SKM-1 treated with dmso at 0.1 percent for 144 hours (cell line): ENCODE data around the gene TAAR1.
"Not testable (repeated sequence)": the region's sequence is repeated elsewhere in the genome, so short reads cannot be mapped to it uniquely, and the experiment has no call there.

ENCODE experiments used
- DNase-seq: peaks from one replicate; lab custom pipeline; 2025; ENCODE audit not compliant: unreplicated experiment; lab: John Stamatoyannopoulos, UW

Gene TAAR1

GRCh38 chr6:132659082-132659481 lies at the start of gene TAAR1:
TSS of gene TAAR1 (minus strand) at chr6:132659182. CDS start at chr6:132646003, 13,179 bp downstream.
- no peak for DNase-seq

DNA sequence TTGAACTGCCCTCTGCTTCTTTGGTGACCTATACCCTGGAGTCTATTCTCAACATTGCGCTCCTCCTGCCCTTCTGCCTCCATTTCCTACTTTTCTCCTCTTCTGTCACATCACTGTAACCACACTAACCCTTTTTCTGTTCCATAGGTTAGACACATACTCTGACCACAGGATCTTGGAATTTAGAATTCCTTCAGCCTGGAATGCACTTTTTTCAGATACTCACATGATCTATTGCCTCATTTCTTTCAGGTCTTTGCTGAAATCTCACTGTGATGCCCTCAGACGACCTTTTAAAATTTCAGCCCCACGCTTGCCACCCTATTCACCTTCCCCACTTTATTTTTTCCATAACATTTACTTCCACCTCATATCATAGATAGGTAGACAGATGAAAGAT lies 49.8 kb upstream of the TAAR1 start:
- DNase-seq: no peak

- DNase-seq: no peak
Observed at GRCh38 chr6:132708002-132708401, 49.0 kb upstream of the TAAR1 start.

DNA sequence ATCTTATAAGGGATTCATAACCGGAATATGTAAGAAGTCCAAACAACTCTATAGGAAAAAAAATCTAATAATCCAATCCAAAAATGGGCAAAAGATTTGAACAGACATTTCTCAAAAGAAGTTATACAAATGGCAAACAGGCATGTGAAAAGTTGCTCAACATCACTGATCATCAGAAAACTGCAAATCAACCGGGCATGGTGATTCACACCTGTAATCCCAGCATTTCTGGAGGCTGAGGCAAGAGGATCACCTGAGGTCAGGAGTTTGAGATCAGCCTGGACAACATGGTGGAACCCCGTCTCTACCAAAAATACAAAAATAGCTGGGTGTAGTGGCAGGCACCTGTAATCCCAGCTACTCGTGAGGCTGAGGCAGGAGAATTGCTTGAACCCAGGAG lies 47.8 kb upstream of the TAAR1 start:
- not testable (repeated sequence) for DNase-seq

GRCh38 chr6:132703936-132704335 lies 45.0 kb upstream of the TAAR1 start:
- no peak for DNase-seq

GRCh38 chr6:132698608-132699007 lies 39.6 kb upstream of the TAAR1 start:
- DNase-seq: no peak

- no peak for DNase-seq
Observed at GRCh38 chr6:132695773-132696172, 36.8 kb upstream of the TAAR1 start.

DNA sequence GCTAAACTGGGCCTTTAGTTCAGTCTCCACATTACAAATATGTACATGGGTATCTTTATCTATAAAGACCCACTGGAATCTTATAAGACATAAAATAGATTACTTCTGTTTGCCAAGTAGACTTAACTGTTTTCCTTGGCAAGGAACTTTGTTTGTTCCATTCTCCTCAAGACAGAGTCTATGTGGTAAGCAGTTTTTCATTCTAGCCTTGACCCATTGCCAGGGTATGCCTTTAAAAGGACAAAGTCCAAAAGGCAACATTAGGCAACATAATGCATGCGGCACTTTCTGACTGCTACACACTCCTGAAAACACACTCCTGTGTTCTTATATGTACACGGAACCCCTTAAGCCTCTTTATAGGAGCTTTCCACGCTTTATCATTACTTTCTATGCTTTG lies 34.5 kb upstream of the TAAR1 start:
- no peak for DNase-seq

DNA sequence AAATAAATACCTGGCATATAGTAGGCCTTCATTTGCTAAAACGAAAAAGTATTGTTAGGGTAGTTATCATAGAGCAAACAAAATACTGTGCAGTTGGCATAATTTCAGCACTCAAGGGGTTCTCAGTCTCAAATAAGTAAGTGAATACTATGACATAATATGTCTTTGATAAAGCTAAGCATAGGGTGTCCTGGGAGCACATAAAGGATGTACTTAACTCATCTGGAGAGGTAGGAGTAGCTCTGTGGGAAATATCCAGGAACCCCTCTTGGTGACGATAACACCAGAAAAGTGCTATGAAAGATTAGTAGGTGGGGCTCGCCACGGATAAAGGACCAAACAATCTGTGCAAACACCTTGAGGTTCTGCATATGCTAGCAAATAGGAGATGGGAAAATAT lies 31.7 kb upstream of the TAAR1 start:
- DNase-seq: no peak

- no peak for DNase-seq
Observed at GRCh38 chr6:132687306-132687705, 28.3 kb upstream of the TAAR1 start.

- no peak for DNase-seq
Observed at GRCh38 chr6:132686531-132686930, 27.5 kb upstream of the TAAR1 start.

GRCh38 chr6:132685009-132685408 lies 26.0 kb upstream of the TAAR1 start:
- DNase-seq: no peak

- no peak for DNase-seq
Observed at GRCh38 chr6:132684272-132684671, 25.3 kb upstream of the TAAR1 start.

GRCh38 chr6:132683543-132683942 lies 24.6 kb upstream of the TAAR1 start:
- no peak for DNase-seq

- DNase-seq: not testable (repeated sequence)
Observed at GRCh38 chr6:132679094-132679493, 20.1 kb upstream of the TAAR1 start.

DNA sequence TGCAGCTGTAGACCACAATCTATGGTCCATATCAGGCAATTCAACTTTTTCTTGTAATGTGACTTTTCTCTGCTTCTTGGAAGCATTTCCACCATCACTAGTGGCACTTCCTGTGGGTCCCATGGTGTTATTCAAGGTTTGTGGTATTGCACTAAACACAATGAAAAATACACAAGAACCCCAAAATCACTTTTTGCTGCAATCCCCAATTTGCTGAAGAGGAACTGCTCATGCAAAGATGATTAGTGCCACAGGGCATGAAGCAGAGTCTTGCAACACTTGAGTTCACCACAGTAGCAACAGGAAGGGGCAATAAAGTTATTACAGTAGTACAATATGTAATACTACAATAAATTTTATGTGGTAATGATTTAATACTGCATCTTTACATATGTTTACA lies 16.8 kb upstream of the TAAR1 start:
- peak; percentile 32 for DNase-seq

GRCh38 chr6:132675002-132675401 lies 16.0 kb upstream of the TAAR1 start:
- no peak for DNase-seq

GRCh38 chr6:132673376-132674094 lies 14.6 kb upstream of the TAAR1 start:
- DNase-seq: no peak

DNA sequence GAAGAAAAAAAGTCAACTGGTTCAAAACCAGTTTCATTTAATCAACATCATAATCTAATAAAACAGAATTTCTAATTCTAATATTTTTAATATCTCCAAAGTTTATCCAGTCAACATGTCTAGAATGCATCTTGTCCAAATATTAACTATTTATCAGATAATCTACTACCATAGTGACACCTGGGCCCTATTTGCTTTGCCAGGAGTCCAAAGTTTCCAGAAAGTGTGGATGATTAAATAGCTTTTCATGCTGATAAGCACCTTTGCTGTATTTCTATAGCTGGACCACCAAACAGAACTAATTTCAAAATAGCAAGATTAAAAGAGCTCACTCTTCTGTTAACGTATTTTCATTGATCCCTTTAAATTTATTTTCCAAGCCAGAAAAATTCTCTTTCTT lies 12.3 kb upstream of the TAAR1 start:
- DNase-seq: no peak

- peak; percentile 75 for DNase-seq
Observed at GRCh38 chr6:132669690-132670291, 10.8 kb upstream of the TAAR1 start.

GRCh38 chr6:132666118-132666517 lies 7.1 kb upstream of the TAAR1 start:
- DNase-seq: no peak

- DNase-seq: no peak
Observed at GRCh38 chr6:132664309-132665034, 5.5 kb upstream of the TAAR1 start.
